A673 (cell line): ENCODE data around the gene UBA1. TPM values are rescaled to one million over a fixed set of nuclear protein-coding genes. Genes with fewer than 3 reads are reported as not detected.

ENCODE experiments used
- BruUV-seq: library from RNA; stranded (reverse); fragments of 400-500 nt; replicated peaks from 2 replicates; lab custom pipeline; 2021; lab: Mats Ljungman, UMichigan
- CTCF ChIA-PET: fragments of 300-600 bp; sonication (Branson Sonifier 250); formaldehyde crosslinking; loops from one replicate; lab custom pipeline; 2022; ENCODE audit warnings: antibody characterized with exemption; lab: Charles Lee
- POLR2A ChIA-PET: fragments of 300-600 bp; sonication (Branson Sonifier 250); formaldehyde crosslinking; loops from one replicate; lab custom pipeline; 2022; ENCODE audit warnings: antibody characterized with exemption; ENCODE audit not compliant: low non-redundant PET; lab: Charles Lee
- DNase-seq: peaks from one replicate; pipeline ENCODE4 v3.0.0-alpha.2; 2015; ENCODE audit warnings: low spot score
- H3K27ac ChIP-seq: fragments of 200-600 bp; sonication (generic); 2 replicates; pipeline ENCODE4 v1.5.1; 2016; ENCODE audit warnings: mixed run types, low read depth, mild to moderate bottlenecking, mixed read lengths, antibody characterized with exemption, low read length; ENCODE audit not compliant: poor library complexity, severe bottlenecking
- H3K27me3 ChIP-seq: fragments of 200-600 bp; sonication (generic); replicated peaks from 2 replicates; pipeline ENCODE4 v1.6.1; 2017; ENCODE audit warnings: mixed run types, low read depth, mild to moderate bottlenecking, mixed read lengths, antibody characterized with exemption, low read length; ENCODE audit not compliant: insufficient read depth, poor library complexity
- H3K36me3 ChIP-seq: fragments of 200-600 bp; sonication (generic); 2 replicates; pipeline ENCODE4 v1.6.1; 2016; ENCODE audit warnings: mixed run types, mild to moderate bottlenecking, mixed read lengths, antibody characterized with exemption, low read length; ENCODE audit not compliant: insufficient read depth, poor library complexity, severe bottlenecking
- H3K4me1 ChIP-seq: fragments of 200-600 bp; sonication (generic); 2 replicates; pipeline ENCODE4 v1.6.1; 2017; ENCODE audit warnings: mixed run types, mild to moderate bottlenecking, mixed read lengths, antibody characterized with exemption, low read length; ENCODE audit not compliant: insufficient read depth, poor library complexity, severe bottlenecking
- H3K4me3 ChIP-seq: fragments of 200-600 bp; sonication (generic); 2 replicates; pipeline ENCODE4 v1.5.1; 2016; ENCODE audit warnings: low read depth, mixed run types, mild to moderate bottlenecking, mixed read lengths, low read length; ENCODE audit not compliant: poor library complexity, severe bottlenecking
- H3K9me3 ChIP-seq: fragments of 200-600 bp; sonication (generic); 2 replicates; pipeline ENCODE4 v1.6.1; 2016; ENCODE audit warnings: mixed run types, low read depth, mild to moderate bottlenecking, mixed read lengths, antibody characterized with exemption, low read length; ENCODE audit not compliant: poor library complexity, severe bottlenecking
- EZH2 ChIP-seq: fragments of 200-600 bp; sonication (generic); IDR thresholded peaks from 2 replicates; pipeline ENCODE4 v1.6.1; 2017; ENCODE audit warnings: borderline replicate concordance, low read depth, mild to moderate bottlenecking, mixed read lengths, antibody characterized with exemption, low read length; ENCODE audit not compliant: poor library complexity, severe bottlenecking
- intact Hi-C: fragments of 100-400 bp; cut with micrococcal nuclease; formaldehyde crosslinking; loops from one replicate; pipeline ENCODE4 v1.10.0; 2022; ENCODE audit not compliant: unreplicated experiment
- total RNA-seq: library from RNA; stranded (reverse); gene quantifications from 2 replicates; pipeline ENCODE4 v1.2.3, GENCODE V29; 2021
- TF ChIP-seq, protein P1 (sequence below): fragments of 300-800, 200-600 bp; sonication (generic); conservative IDR thresholded peaks from 2 replicates; pipeline ENCODE4 v1.5.1; 2017; ENCODE audit warnings: low read depth, mild to moderate bottlenecking, antibody characterized with exemption, low read length, moderate library complexity, mixed read lengths

The UBA1 gene
- total RNA-seq, 1 experiment from 2014 or later: 413 TPM

DNA sequence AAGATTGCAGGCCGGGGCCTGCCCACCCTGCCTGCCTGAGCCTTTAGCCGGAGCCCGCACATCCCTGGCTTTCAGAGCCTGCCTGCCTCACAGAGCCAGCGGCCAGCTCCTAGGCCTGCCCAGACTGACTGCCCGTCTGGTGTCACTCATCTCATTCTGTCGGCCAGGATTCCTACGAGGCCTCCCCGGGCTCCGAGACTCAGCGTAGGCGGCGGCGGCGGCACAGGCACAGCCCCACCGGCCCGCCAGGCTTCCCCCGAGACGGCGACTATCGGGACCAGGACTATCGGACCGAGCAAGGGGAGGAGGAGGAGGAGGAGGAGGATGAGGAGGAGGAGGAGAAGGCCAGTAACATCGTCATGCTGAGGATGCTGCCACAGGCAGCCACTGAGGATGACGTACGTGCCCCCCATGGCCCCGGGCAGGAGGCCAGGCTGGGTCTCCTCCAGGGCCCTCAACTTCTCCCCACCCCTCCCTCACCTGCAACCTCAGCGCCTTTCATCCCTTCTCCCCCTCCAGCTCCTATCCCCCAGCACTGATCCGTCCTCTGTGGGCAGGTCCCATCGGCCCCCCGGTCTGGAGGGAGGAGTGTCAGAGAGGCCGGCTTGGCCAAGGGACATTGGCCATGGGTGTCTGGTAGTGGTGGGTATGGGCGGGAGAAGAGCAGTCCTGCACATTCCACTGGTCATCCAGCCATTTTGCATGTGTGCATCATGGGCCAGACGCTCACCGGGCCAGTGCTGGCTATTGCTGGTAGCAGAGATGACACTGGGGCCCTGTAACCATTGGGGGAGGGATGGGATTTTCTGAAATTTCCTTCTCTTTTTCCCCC is 22.6 kb upstream of the UBA1 start:
- H3K36me3 ChIP-seq: peaks cover 22% of the 10 kb centered on the region
- intact Hi-C loops: no loop called here
- H3K4me3 ChIP-seq: no peak overlapping the region
- H3K9me3 ChIP-seq: no peaks in the 10 kb centered on the region
- BruUV-seq: no TSS peak
- TF ChIP-seq EZH2: no peak
- TF ChIP-seq, protein P1, sequence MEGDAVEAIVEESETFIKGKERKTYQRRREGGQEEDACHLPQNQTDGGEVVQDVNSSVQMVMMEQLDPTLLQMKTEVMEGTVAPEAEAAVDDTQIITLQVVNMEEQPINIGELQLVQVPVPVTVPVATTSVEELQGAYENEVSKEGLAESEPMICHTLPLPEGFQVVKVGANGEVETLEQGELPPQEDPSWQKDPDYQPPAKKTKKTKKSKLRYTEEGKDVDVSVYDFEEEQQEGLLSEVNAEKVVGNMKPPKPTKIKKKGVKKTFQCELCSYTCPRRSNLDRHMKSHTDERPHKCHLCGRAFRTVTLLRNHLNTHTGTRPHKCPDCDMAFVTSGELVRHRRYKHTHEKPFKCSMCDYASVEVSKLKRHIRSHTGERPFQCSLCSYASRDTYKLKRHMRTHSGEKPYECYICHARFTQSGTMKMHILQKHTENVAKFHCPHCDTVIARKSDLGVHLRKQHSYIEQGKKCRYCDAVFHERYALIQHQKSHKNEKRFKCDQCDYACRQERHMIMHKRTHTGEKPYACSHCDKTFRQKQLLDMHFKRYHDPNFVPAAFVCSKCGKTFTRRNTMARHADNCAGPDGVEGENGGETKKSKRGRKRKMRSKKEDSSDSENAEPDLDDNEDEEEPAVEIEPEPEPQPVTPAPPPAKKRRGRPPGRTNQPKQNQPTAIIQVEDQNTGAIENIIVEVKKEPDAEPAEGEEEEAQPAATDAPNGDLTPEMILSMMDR: no peak
- ChIA-PET POLR2A (no interaction called here), CTCF (no interaction called here)
- no peaks in the 10 kb centered on the region for H3K27me3 ChIP-seq
- DNase-seq: no peak
- no peak overlapping the region for H3K27ac ChIP-seq
- H3K4me1 ChIP-seq: no peaks in the 10 kb centered on the region

DNA sequence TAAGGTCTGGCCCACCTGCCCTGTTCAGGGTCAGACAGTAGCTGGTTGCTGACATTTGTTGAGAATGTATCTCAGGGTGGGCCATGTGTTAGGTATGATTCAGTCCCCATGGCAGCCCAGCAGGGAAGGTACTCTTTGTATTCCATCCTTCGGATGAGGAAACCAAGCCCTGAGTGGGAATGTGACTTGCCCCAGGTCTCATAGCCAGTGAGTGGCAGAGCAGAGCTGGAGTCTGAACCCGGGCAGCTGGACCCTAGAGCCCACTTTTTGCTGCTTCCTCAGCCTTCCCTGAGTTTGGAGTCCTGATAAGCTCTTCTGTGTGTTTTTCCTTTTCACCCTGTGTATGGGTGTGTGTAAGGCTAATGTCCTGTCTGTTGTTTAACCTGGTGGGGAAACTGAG is 21.6 kb upstream of the UBA1 start:
- H3K4me3 ChIP-seq: no peak overlapping the region
- CTCF ChIA-PET: no interaction called here
- TF ChIP-seq, protein P1: no peak
- no peak for TF ChIP-seq EZH2
- H3K27me3 ChIP-seq: no peaks in the 10 kb centered on the region
- intact Hi-C loops: no loop called here
- H3K9me3 ChIP-seq: no peaks in the 10 kb centered on the region
- no peak for DNase-seq
- H3K36me3 ChIP-seq: peaks cover 31% of the 10 kb centered on the region
- POLR2A ChIA-PET: no interaction called here
- no TSS peak for BruUV-seq
- H3K4me1 ChIP-seq: no peaks in the 10 kb centered on the region
- H3K27ac ChIP-seq: no peak overlapping the region

DNA sequence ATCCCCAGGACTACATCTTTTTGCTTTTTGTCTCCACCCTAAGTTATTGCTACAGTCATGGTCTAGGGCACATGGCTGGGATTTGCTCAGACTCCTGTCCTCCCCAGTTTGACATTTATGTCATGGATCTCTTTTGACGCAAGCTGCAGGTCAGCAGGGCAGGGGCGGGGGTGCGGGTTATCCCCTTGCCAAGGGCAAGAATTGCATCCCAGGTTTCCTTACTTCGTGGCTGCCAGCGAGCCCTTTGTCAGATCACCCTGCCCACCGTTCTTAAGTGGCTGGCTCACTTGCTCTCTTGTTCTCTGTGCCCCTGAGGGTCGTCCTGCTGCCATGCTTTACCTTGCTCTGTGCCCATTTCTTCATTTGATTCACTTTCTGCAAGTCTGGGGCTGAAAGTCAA is 21.1 kb upstream of the UBA1 start:
- TF ChIP-seq, protein P1: no peak
- no peak for TF ChIP-seq EZH2
- no TSS peak for BruUV-seq
- Histone ChIP-seq H3K4me1 (no peaks in the 10 kb centered on the region), H3K27ac (no peak overlapping the region), H3K4me3 (no peak overlapping the region), H3K27me3 (no peaks in the 10 kb centered on the region), H3K36me3 (peaks cover 31% of the 10 kb centered on the region), H3K9me3 (no peaks in the 10 kb centered on the region)
- ChIA-PET CTCF (no interaction called here), POLR2A (no interaction called here)
- DNase-seq: no peak
- intact Hi-C loops: no loop called here
